Spleen (tissue), 11 donors: ENCODE measurements around the gene ZC3H12D. TPM values are rescaled to one million over a fixed set of nuclear protein-coding genes. Genes with fewer than 3 reads are reported as not detected.

Source experiments
- DNase-seq: peaks from one replicate; pipeline ENCODE4 v3.0.0-alpha.2; 2020
- H3K27ac ChIP-seq, 8 donors: fragments of 200-600 bp; sonication (generic) in 7 of 8; 1 replicate in 4 of 8; 2 replicates in 4 of 8; pipeline versions ENCODE4 v1.5.0 to v1.8.0; 2016 to 2021; ENCODE audit warnings: inconsistent platforms in 4 of 8, mild to moderate bottlenecking in 4 of 8, moderate library complexity in 1 of 8
- H3K27me3 ChIP-seq, 7 donors: fragments of 200-600 bp; sonication (generic) in 6 of 7; replicated peaks in 1 of 7; 1 replicate in 4 of 7; 2 replicates in 3 of 7; pipeline versions ENCODE4 v1.5.0 to v1.8.0; 2016 to 2021; ENCODE audit warnings: inconsistent platforms in 3 of 7, mild to moderate bottlenecking in 1 of 7
- H3K36me3 ChIP-seq, 6 donors: fragments of 200-600 bp; sonication (generic) in 5 of 6; 1 replicate in 4 of 6; 2 replicates in 2 of 6; pipeline versions ENCODE4 v1.5.0 to v1.8.0; 2016 to 2021; ENCODE audit warnings: inconsistent platforms in 2 of 6
- H3K4me1 ChIP-seq, 6 donors: fragments of 200-600 bp; sonication (generic) in 5 of 6; 1 replicate in 3 of 6; 2 replicates in 3 of 6; pipeline versions ENCODE4 v1.5.0 to v1.8.0; 2016 to 2021; ENCODE audit warnings: inconsistent platforms in 3 of 6
- H3K4me3 ChIP-seq, 8 donors: fragments of 200-600 bp; sonication (generic) in 7 of 8; 1 replicate in 4 of 8; 2 replicates in 4 of 8; pipeline versions ENCODE4 v1.5.0 to v1.8.0; 2016 to 2021; ENCODE audit warnings: inconsistent platforms in 4 of 8, mild to moderate bottlenecking in 4 of 8, moderate library complexity in 2 of 8
- H3K9me3 ChIP-seq, 8 donors: fragments of 200-600 bp; sonication (generic) in 7 of 8; 1 replicate in 4 of 8; 2 replicates in 4 of 8; pipeline versions ENCODE4 v1.5.0 to v1.8.0; 2016 to 2021; ENCODE audit warnings: inconsistent platforms in 4 of 8
- CTCF ChIP-seq, 11 experiments: fragments of 200-600 bp in 7 of 11; fragments of 450-650 bp in 4 of 11; sonication (generic) in 4 of 11; IDR thresholded peaks in 8 of 11; conservative IDR thresholded peaks in 3 of 11; 1 replicate in 7 of 11; 2 replicates in 4 of 11; pipeline versions ENCODE4 v1.4.0 to v1.8.0; 2016 to 2021; ENCODE audit warnings: antibody characterized with exemption in 11 of 11, inconsistent platforms in 4 of 11, mild to moderate bottlenecking in 1 of 11
- POLR2A ChIP-seq, 3 donors: fragments of 450-650 bp; IDR thresholded peaks; one replicate each; pipeline ENCODE4 v1.5.1; 2017; ENCODE audit warnings: antibody characterized with exemption in 3 of 3, mild to moderate bottlenecking in 1 of 3
- POLR2AphosphoS5 ChIP-seq, 3 donors: sonication (generic); formaldehyde crosslinking; IDR thresholded peaks; one replicate each; pipeline ENCODE4 v1.5.1; 2017; ENCODE audit warnings: antibody characterized with exemption in 3 of 3
- WGBS, 5 donors: extraction: QIAGEN DNeasy Blood & Tissue Kit in 3 of 5; methylation state at CpG; one replicate each; pipeline versions ENCODE4 v1.1.5 to v1.1.7; 2013 to 2018; 5-methylcytosine and 5-hydroxymethylcytosine counted together
- intact Hi-C: fragments of 100-400 bp; cut with DNase I; formaldehyde crosslinking; loops from one replicate; pipeline ENCODE4 v1.15.0; 2023; ENCODE audit warnings: low total_unique reads
- polyA plus RNA-seq, 3 donors: library from polyadenylated mRNA; stranded (reverse); fragments of 200-250 nt; gene quantifications; one replicate each; pipeline ENCODE4 v1.2.1, GENCODE V29; 2013
- total RNA-seq, 7 donors: library from RNA; depleted of rRNA in 3 of 7; stranded (reverse); fragments of >200 nt in 3 of 7; fragmentation: NEBNext Ultra II Directional in 4 of 7; extraction: Animal tissue kit (Norgen Biotek cat#: 25700) in 4 of 7; gene quantifications; one replicate each; pipeline versions ENCODE4 v1.1.0 to v1.2.1, GENCODE V29; 2016 to 2021
- donor health status: healthy with polysubstance abuse.
- donor health status: DM: no; HTN: no; CAD: no; lungs with moderate emphysema.
- donor health status: DM: no; HTN: no; CAD: no.
- donor health status: Bipolar disorder and iron deficiency.
- donor health status: healthy.
- donor health status: DM: no; HTN: no; CAD: no.
- donor health status: DM: yes; HTN: yes; CAD: no.

The ZC3H12D gene
- total and polyA plus RNA-seq, 10 donors = 15.2 to 38.4 (median 22.8) TPM

GRCh38 chr6:149449831-149450678 is 34.8 kb downstream of the ZC3H12D start:
- TF ChIP-seq POLR2AphosphoS5 (IDR thresholded peaks at IDR 0.05) (no peak), CTCF (IDR thresholded peaks at IDR 0.05 in 8 of 11, conservative IDR thresholded peaks at IDR 0.05 in 3 of 11) (no peak), POLR2A (IDR thresholded peaks at IDR 0.05) (no peak)
- Histone ChIP-seq H3K36me3 (peaks cover 0 to 55% (median 14%) of the 10 kb centered on the region in 6 donors), H3K4me3 (peak overlapping the region in 7 of 8 donors; percentile 15 to 63 (median 36)), H3K27ac (no peak overlapping the region), H3K9me3 (no peaks in the 10 kb centered on the region), H3K4me1 (peaks cover 15 to 49% (median 33%) of the 10 kb centered on the region in 6 donors), H3K27me3 (peaks cover 0 to 20% (median 14%) of the 10 kb centered on the region in 7 donors)
- 85 to 97% (median 94%) methylated on average over 6 to 14 of the region's 14 CpGs for WGBS, 5 donors
- peak; percentile 57 for DNase-seq
- intact Hi-C loops = no loop called here

DNA sequence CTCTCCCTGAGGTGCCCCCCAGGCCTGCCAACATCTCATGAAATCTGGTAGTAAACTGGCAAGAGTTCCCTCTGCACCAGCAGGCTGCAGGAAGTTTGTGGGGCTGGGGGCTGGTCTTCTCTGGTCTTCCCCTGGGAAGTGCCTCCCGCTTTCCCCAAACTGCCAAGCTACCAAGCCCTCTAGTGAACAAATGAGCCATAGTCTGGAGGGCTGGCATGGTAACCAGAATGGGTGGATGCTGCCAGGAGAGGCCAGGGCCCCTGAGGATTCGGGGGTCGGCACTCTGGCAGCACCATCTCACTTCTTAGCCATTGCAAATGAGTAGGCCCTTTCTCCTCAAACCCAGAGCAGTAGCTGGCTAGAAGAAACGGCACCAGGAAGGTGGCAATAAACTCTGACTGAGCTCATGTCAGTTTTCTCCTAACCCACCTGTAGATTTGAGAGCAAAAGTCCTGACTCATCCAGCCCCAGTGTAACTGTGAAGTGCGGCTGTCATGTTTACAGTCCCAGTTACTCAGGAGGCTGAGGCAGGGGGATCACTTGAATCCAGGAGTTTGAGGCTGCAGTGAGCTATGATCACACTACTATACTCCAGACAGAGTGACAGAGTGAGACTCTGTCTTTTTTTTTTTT is 35.9 kb downstream of the ZC3H12D start:
- DNase-seq = peak; percentile 31
- TF ChIP-seq POLR2AphosphoS5 (IDR thresholded peaks at IDR 0.05) (no peak), CTCF (IDR thresholded peaks at IDR 0.05 in 8 of 11, conservative IDR thresholded peaks at IDR 0.05 in 3 of 11) (no peak), POLR2A (IDR thresholded peaks at IDR 0.05) (no peak)
- H3K9me3 ChIP-seq = no peaks in the 10 kb centered on the region
- H3K27me3 ChIP-seq = peaks cover 0 to 20% (median 14%) of the 10 kb centered on the region in 7 donors
- intact Hi-C loops = no loop called here
- WGBS, 5 donors = 88 to 96% (median 95%) methylated on average over 5 of the region's 5 CpGs
- no peak overlapping the region for H3K4me3 ChIP-seq
- peaks cover 0 to 44% (median 14%) of the 10 kb centered on the region in 6 donors for H3K36me3 ChIP-seq
- peaks cover 4 to 38% (median 23%) of the 10 kb centered on the region in 6 donors for H3K4me1 ChIP-seq
- no peak overlapping the region for H3K27ac ChIP-seq

- intact Hi-C loops = no loop called here
- H3K27me3 ChIP-seq = peaks cover 0 to 20% (median 14%) of the 10 kb centered on the region in 7 donors
- H3K4me3 ChIP-seq = no peak overlapping the region
- DNase-seq = peak; percentile 32
- TF ChIP-seq POLR2AphosphoS5 (IDR thresholded peaks at IDR 0.05) (no peak), CTCF (IDR thresholded peaks at IDR 0.05 in 8 of 11, conservative IDR thresholded peaks at IDR 0.05 in 3 of 11) (no peak), POLR2A (IDR thresholded peaks at IDR 0.05) (no peak)
- peaks cover 0 to 24% (median 17%) of the 10 kb centered on the region in 6 donors for H3K4me1 ChIP-seq
- H3K36me3 ChIP-seq = peaks cover 0 to 29% (median 11%) of the 10 kb centered on the region in 6 donors
- H3K27ac ChIP-seq = no peak overlapping the region
- no peaks in the 10 kb centered on the region for H3K9me3 ChIP-seq
- 88 to 94% (median 92%) methylated on average over 5 of the region's 5 CpGs for WGBS, 5 donors
These were observed 37.9 kb downstream of the ZC3H12D start for GRCh38 chr6:149446791-149447376.
